Loucy (cell line): ENCODE results near the gene ATOH7.
"Not testable (repeated sequence)": the region's sequence is repeated elsewhere in the genome, so short reads cannot be mapped to it uniquely, and the experiment has no call there.

Experiments
- H2AFZ ChIP-seq: fragments of 200-600 bp; sonication (generic); 2 replicates; pipeline ENCODE4 v1.6.0; 2016; ENCODE audit warnings: antibody characterized with exemption, mild to moderate bottlenecking, low read length, moderate library complexity
- H3F3A ChIP-seq: fragments of 200-600 bp; 2 replicates; pipeline ENCODE4 v1.6.0; 2016; ENCODE audit warnings: antibody characterized with exemption, low read depth, mild to moderate bottlenecking
- H3K27me3 ChIP-seq: fragments of 200-600 bp; sonication (generic); 2 replicates; pipeline ENCODE4 v1.6.1; 2014; ENCODE audit warnings: low read length, mild to moderate bottlenecking; ENCODE audit not compliant: insufficient read depth, poor library complexity, severe bottlenecking
- H3K36me3 ChIP-seq: fragments of 200-600 bp; sonication (generic); 2 replicates; pipeline ENCODE4 v1.6.1; 2016; ENCODE audit warnings: low read length; ENCODE audit not compliant: insufficient read depth
- H3K4me1 ChIP-seq: fragments of 200-600 bp; sonication (generic); 2 replicates; pipeline ENCODE4 v1.5.1; 2014; ENCODE audit warnings: low read length, mild to moderate bottlenecking; ENCODE audit not compliant: insufficient read depth, poor library complexity, severe bottlenecking
- H3K4me2 ChIP-seq: fragments of 200-600 bp; sonication (generic); 2 replicates; pipeline ENCODE4 v1.6.0; 2014; ENCODE audit warnings: antibody characterized with exemption, low read length, low read depth, mild to moderate bottlenecking; ENCODE audit not compliant: poor library complexity, severe bottlenecking
- H3K4me3 ChIP-seq: fragments of 200-600 bp; sonication (generic); 2 replicates; pipeline ENCODE4 v1.5.1; 2014; ENCODE audit warnings: low read length, mild to moderate bottlenecking, mixed read lengths; ENCODE audit not compliant: poor library complexity, severe bottlenecking
- H3K79me2 ChIP-seq: fragments of 200-600 bp; sonication (generic); 2 replicates; pipeline ENCODE4 v1.6.1; 2014; ENCODE audit warnings: low read length; ENCODE audit not compliant: insufficient read depth
- H3K9ac ChIP-seq: fragments of 200-600 bp; sonication (generic); 2 replicates; pipeline ENCODE4 v1.6.0; 2014; ENCODE audit warnings: mild to moderate bottlenecking, low read depth, low read length, moderate library complexity; ENCODE audit not compliant: poor library complexity, severe bottlenecking
- H3K9me2 ChIP-seq: fragments of 200-600 bp; sonication (generic); replicated peaks from 2 replicates; pipeline ENCODE4 v1.6.1; 2016; ENCODE audit warnings: low read depth, low read length, mixed read lengths
- H3K9me3 ChIP-seq: fragments of 200-600 bp; sonication (generic); 2 replicates; pipeline ENCODE4 v1.6.1; 2014; ENCODE audit warnings: mild to moderate bottlenecking, antibody characterized with exemption, low read length, low read depth; ENCODE audit not compliant: insufficient read depth
- H4K20me1 ChIP-seq: fragments of 200-600 bp; sonication (generic); 2 replicates; pipeline ENCODE4 v1.6.0; 2014; ENCODE audit warnings: antibody characterized with exemption, low read length, mild to moderate bottlenecking; ENCODE audit not compliant: insufficient read depth, poor library complexity, severe bottlenecking
- EZH2phosphoT487 ChIP-seq: fragments of 200-600 bp; IDR thresholded peaks from 2 replicates; pipeline ENCODE4 v1.6.1; 2018; ENCODE audit warnings: antibody characterized with exemption, mild to moderate bottlenecking, moderate library complexity, borderline replicate concordance
- TF ChIP-seq, protein P1 (sequence below): fragments of 200-600 bp; sonication (generic); conservative IDR thresholded peaks from 2 replicates; pipeline ENCODE4 v1.5.1; 2014; ENCODE audit warnings: mild to moderate bottlenecking, antibody characterized with exemption, low read length

Gene ATOH7

DNA sequence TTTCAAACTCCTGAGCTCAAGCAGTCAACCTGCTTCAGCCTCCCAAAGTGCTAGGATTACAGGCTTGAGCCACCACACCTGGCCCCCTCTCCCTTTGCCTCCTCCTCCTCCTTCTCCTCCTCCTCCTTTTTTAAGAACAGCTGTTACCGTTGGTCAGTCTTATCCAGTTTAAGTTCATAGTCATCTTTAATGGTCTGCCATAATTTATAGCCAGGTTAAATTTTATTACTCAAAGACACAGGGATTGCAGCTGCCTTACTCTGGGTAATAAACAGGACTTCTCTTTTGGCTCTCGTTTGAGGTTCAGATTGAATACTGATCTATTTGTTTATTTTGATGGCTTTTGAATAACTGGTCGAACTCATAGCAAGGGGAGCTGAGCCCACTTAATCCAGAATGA, 35.2 kb downstream of the ATOH7 start:
- Histone ChIP-seq H4K20me1 (no peaks in the 10 kb centered on the region), H3F3A (no peaks in the 10 kb centered on the region), H3K27me3 (no peaks in the 10 kb centered on the region), H3K36me3 (no peaks in the 10 kb centered on the region), H2AFZ (no peak overlapping the region), H3K4me1 (no peaks in the 10 kb centered on the region), H3K9me3 (no peaks in the 10 kb centered on the region), H3K4me3 (no peak overlapping the region), H3K4me2 (no peak overlapping the region), H3K9me2 (no peaks in the 10 kb centered on the region), H3K79me2 (no peaks in the 10 kb centered on the region), H3K9ac (no peak overlapping the region)
- no peak for TF ChIP-seq EZH2phosphoT487
- TF ChIP-seq, protein P1, sequence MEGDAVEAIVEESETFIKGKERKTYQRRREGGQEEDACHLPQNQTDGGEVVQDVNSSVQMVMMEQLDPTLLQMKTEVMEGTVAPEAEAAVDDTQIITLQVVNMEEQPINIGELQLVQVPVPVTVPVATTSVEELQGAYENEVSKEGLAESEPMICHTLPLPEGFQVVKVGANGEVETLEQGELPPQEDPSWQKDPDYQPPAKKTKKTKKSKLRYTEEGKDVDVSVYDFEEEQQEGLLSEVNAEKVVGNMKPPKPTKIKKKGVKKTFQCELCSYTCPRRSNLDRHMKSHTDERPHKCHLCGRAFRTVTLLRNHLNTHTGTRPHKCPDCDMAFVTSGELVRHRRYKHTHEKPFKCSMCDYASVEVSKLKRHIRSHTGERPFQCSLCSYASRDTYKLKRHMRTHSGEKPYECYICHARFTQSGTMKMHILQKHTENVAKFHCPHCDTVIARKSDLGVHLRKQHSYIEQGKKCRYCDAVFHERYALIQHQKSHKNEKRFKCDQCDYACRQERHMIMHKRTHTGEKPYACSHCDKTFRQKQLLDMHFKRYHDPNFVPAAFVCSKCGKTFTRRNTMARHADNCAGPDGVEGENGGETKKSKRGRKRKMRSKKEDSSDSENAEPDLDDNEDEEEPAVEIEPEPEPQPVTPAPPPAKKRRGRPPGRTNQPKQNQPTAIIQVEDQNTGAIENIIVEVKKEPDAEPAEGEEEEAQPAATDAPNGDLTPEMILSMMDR, result no peak

DNA sequence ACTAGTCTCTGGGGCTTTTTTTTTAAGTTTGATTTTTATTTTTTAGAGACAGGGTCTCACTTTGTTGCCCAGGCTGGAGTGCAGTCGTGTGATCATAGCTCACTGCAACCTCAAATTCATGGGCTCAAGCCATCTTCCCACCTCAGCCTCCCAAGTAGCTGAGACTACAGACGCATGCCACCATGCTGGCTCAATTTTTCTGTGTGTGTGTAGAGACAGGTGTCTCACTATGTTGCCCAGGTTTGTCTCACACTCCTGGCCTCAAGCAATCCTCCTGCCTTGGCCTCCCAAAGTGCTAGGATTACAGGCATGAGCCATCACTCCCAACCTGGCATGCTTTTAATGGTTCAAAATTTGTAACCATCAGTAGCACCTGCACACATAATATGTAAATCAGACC, 36.1 kb downstream of the ATOH7 start:
- not testable (repeated sequence) for H4K20me1 ChIP-seq, H3K4me3 ChIP-seq, H2AFZ ChIP-seq

DNA sequence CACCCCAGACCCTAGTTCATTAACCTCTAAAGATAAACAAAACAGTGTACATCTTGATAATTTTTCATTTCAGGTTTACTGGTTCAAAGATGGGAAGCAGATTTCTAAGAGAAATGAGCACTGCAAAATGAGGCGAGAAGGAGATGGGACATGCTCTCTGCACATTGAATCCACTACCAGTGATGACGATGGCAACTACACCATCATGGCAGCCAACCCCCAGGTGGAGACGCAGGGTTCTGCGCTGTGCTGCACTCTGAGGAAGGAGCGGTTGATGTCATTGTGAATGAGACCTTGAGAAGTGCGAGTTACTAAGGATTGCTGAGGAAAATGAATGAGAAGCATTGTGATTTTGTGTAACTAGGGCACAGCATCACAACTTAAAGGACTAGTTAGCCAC, 37.6 kb downstream of the ATOH7 start:
- Histone ChIP-seq H3K79me2 (no peaks in the 10 kb centered on the region), H3K9me2 (no peaks in the 10 kb centered on the region), H4K20me1 (no peaks in the 10 kb centered on the region), H3K9me3 (no peaks in the 10 kb centered on the region), H3F3A (no peaks in the 10 kb centered on the region), H3K4me2 (no peak overlapping the region), H3K36me3 (no peaks in the 10 kb centered on the region), H2AFZ (no peak overlapping the region), H3K27me3 (no peaks in the 10 kb centered on the region), H3K4me1 (no peaks in the 10 kb centered on the region), H3K9ac (no peak overlapping the region), H3K4me3 (no peak overlapping the region)
- TF ChIP-seq, protein P1, result no peak
- TF ChIP-seq EZH2phosphoT487, result no peak

More for the DNA sequence above, 36.1 kb downstream of the ATOH7 start:
- not testable (repeated sequence) for H3K9me3 ChIP-seq, H3K36me3 ChIP-seq, H3K79me2 ChIP-seq, H3K4me1 ChIP-seq, H3K9me2 ChIP-seq, H3F3A ChIP-seq, H3K9ac ChIP-seq, H3K4me2 ChIP-seq, H3K27me3 ChIP-seq

DNA sequence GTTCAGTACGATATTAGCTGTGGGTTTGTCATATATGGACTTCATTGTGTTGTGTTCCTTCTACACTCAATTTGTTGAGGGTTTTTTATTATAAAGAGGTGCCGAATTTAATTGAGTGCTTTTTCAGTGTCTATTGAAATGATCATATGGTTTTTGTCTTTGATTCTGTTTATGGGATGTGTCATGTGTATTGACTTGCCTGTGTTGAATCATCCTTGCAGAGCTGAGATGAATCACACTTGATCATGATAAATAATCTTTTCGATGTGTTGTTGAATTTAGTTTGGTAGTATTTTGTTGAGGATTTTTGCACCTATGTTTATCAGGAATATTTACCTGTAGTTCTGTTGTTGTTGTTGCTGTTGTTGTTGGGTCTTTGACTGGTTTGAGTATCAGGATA, 39.8 kb downstream of the ATOH7 start:
- Histone ChIP-seq H3F3A (no peaks in the 10 kb centered on the region), H2AFZ (no peak overlapping the region), H3K9me3 (no peaks in the 10 kb centered on the region), H3K4me2 (no peak overlapping the region), H3K9me2 (no peaks in the 10 kb centered on the region), H4K20me1 (no peaks in the 10 kb centered on the region), H3K79me2 (no peaks in the 10 kb centered on the region), H3K27me3 (no peaks in the 10 kb centered on the region), H3K36me3 (no peaks in the 10 kb centered on the region), H3K9ac (no peak overlapping the region), H3K4me1 (no peaks in the 10 kb centered on the region), H3K4me3 (no peak overlapping the region)
- no peak for TF ChIP-seq EZH2phosphoT487
- TF ChIP-seq, protein P1, result no peak
